HG03196 (cell line): ENCODE results near the gene PCSK5.

Experiments used
- ATAC-seq: cut with Tn5 transposase; IDR thresholded peaks from one replicate; pipeline ENCODE4 v1.9.1; 2021; ENCODE audit not compliant: unreplicated experiment

The PCSK5 gene

DNA sequence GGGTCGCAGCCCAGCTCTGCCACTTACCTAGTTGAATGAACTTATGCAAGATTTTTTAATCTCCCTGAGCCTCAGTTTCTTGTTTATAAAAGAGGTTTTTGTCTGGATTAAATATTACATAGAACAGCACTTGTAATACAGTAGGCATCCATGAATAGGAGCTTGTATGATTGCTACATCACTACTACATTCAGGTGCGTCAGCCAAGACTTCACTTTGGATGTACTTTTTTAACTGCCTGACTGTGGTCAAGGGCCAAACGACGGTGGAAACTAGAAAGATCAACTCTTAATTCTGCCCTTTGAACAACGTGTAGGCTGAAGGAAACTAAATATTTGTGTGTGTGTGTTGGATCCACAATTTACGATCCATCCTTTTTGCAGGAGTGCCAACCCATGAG, 330.9 kb downstream of the PCSK5 start:
- no peak for ATAC-seq

DNA sequence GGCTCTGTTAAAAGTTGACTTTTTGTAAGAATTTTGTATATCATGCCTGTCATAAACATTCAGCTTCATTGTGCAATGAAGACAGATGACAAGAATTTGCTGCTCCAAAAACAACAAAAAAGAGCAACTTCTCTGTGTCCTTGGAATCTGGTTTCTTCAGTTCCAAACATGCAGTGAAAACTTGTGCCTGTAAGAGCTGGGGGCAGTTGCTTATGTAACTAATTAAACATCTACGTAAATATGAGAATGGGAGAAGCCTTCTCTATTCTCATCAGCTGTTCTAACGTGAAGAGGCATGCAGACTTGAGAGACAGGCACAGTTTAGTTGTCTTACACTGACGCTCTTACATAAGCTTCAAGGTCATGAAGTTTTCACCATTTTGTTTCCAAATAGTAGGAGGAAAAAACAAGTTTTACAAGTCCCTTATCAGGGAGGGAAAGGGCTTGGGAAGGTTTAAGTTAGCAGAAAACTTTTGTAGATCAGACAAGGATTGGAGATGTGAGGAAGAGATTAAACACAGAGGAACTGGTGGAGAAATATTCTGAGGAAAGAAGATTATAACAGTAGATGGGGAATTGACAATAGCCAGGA, 333.4 kb downstream of the PCSK5 start:
- no peak for ATAC-seq

DNA sequence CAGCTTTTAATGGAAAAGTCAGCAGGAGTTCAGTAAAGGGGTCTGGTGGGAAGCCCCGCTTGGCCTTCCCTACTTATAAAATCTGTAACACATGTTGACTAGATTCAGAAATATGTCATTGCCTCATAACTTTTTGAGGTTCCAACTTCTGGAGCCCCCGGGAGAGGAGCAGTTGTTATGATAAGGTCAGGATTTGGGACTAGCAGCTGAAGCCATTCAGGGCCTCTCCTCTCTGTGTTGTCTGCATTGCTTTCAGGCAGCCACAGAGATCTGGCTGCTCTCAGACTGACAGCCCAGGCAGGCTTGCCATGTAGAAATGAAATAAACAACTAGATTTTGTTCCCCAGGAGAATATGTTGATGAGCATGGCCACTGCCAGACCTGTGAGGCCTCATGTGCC, 336.7 kb downstream of the PCSK5 start:
- ATAC-seq = no peak

DNA sequence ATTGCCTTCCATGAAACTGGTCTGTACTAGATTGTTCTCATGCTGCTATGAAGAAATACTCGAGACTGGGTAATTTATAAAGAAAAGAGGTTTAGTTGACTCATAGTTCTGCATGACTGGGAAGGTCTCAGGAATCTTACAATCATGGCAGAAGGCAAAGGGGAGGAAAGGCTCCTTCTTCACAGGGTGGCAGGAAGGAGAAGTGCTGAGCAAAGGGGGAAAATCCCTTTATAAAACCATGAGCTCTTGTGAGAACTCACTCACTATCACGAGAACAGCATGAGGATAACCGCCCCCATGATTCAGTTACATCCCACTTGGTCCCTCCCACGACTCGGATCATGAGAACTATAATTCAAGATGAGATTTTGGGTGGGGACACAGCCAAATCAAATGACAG, 340.5 kb downstream of the PCSK5 start:
- ATAC-seq = no peak

DNA sequence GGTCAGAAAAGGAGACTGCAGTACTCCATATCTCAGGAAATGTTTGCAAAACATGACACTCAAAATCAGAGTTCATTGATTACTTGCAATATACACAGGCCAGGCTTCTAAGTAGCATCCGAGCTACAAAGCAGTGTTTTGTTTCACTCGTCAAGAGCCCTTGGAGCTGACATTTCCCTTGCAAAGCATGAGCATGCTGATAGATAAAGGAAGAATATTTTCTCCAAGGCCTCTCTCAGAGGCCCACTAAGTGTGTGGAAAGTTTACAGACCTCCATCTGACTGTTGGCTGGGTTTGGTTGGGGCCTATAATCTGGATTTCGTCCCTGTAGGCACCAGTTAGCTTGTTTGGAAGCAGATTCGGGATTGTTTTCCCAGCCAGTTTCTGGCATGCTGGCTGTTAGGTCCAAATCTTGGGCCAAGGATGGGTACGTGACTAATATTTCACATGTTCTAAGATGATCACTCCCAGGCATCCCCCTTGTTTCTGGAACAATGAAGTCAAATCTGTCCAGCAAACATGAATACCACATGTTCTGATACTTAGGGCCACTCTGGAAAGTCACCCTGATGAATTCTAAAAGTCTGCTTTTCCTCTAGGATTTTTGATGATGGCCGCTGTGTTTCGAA, 342.5 kb downstream of the PCSK5 start:
- ATAC-seq = no peak

DNA sequence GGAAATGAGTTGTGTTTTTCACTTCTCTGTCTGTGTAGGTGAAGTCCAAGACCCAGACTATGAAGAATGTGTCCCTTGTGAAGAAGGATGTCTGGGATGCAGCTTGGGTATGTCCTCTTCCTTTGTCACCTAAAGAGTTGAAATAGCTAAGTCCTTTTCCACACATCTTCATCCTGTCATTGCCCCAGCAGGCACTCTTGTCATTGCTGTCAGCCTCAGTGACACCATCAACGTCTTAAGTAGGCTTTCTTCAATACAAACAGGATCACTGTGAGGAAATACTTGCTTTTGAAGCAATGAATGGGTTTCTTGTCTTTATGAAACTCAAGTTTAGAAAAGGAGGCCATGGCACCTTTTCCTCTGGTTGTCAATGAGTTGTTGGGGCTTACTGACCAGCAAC, 350.1 kb downstream of the PCSK5 start:
- ATAC-seq = no peak

DNA sequence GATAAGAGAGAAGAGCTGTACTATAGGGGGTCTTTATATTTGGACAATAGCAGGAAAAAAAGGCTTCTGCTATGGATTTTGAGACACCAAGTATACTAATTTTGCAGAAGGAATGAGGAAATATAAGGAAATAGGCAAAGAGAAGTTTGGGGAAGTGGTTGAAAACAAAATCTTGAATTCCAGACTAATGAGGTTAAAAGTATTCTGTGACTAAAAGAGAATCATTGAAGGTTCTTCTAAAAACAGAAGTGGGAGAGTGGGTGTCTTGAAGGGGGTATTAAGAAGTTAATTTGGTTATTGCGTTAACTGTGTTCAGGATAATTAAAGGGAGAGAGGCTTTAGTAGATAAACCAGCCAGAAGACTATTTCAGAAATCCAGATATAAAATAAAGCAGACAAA, 355.0 kb downstream of the PCSK5 start:
- ATAC-seq = no peak

DNA sequence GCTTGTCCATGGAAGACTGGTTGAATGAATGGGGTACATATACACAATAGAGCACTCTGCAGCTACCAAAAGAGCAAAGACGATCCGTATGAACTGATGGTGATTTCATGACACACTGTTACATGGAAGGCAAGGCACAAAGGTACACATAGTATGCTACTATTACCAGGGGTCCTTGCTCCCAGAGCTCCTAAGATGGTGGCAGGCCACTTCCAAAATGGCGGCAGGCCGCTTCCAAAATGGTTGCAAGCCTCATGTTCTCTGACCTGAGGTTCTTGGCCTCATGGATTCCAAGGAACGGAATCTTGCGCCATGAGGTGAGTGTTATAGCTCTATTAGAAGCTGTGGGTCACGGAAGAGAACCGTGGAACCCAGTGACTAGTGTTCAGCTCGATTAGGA, 356.2 kb downstream of the PCSK5 start:
- no peak for ATAC-seq

DNA sequence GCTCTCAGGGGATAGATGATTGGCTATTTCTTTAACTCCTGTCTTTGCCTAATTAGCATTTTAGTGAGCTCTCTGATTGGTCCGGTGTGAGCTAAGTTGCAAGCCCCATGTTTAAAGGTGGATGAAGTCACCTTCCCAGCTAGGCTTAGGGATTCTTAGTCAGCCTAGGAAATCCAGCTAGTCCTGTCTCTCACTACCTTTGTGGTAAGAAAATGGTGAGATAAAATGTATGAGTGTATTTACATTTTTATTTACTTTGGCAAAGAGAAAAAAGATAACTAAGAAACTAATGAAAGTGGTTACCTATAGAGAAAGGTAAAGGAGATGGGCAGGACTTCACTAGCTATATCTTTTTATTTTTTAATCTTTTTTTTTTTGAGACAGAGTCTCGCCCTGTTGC, 357.0 kb downstream of the PCSK5 start:
- no peak for ATAC-seq

DNA sequence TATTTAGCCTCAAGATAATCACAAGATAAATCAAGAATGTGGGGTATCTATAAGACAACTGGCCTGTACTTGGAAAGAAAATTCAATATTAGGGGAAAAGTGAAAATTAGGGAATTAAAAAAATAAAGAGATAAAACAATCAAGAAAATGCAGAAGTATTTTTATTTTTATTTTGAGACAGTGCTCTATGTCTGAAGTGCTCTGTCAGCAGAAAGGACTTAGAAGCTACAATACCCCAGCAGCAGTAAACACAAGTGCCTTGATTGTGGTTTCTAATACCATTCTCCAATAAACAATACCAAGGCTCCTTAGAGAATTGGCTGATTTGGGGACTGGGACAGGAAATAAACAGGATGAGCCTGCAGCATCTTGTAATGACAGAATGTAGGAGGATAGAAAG, 358.8 kb downstream of the PCSK5 start:
- ATAC-seq = no peak

DNA sequence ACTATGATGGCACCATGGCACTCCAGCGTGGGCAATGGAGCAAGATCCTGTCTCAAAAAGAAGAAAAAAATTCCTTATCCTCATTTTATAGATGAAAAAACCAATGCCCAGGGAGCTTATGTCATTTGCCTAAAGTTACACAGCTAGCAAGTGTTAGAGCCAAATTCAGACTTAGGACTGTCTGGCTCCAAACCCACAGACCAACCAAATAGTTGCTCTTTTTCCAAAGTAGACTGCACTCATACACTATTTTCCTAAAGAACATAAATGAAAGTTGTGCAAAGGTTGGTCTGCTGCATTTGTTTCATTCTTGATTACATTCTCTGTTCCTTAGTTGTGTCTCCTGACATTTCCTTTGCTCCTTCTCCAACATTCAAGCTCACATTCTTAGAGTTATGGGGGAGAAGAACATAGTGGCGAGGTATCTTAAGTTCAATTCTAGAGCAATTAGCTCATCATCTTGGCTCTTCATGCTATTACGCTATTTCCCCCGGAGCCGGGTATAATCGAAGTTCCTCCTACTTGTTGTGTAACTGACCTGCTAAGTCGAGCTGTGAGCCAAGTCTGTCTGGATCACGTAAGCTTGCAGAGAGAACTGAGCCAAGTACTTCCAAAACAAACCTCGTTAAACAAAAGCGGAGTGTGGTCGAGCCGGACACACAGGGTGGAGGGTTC, 365.4 kb downstream of the PCSK5 start:
- no peak for ATAC-seq

DNA sequence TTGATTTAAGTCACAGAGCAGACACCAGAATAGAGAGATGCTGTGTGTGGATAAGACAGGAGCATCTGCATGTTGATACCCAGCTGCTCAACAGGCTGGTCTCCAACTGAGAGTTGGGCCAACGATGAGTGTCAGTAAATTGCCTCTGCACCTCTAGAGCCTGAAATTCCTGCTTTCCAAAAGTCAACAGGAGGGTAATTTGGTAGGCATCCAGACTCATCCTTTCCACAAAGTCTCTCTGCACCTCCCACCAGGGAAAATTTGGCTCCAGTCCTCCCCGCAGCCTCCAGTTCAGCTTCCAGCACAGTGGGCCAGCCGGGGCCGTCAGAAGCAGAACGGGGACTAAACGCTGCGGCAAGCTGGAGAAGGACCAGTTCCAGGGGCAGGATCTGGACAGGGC, 366.8 kb downstream of the PCSK5 start:
- ATAC-seq = no peak

DNA sequence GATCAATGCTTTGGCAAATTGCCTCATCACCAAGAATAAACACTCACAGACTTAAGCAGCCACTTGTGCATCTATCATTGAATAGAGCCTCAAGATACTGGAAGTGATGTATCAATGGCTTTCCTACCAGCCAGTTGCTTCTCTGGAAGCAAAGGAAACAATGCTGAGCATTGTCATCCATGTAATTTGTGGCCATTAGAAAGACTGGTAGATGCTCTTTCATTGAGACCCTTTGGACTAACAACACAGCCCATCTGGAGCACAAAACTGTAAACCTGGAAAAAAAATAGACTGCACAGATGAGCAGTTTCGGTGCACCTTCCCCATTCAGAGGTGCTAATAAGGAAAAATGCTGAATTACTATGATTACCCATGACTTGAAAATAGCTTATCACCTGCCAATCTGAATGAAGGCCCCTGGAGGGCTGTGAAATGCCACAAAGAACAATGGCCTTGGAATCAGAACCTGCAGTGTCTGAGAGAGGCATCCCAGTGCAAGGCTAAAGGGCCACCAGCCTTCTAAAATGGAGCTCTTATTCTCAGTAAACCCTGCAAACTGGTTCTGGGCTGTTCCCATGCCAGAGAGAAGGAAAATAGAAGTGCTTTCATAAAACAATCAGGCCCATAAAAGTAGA, 376.3 kb downstream of the PCSK5 start:
- no peak for ATAC-seq

DNA sequence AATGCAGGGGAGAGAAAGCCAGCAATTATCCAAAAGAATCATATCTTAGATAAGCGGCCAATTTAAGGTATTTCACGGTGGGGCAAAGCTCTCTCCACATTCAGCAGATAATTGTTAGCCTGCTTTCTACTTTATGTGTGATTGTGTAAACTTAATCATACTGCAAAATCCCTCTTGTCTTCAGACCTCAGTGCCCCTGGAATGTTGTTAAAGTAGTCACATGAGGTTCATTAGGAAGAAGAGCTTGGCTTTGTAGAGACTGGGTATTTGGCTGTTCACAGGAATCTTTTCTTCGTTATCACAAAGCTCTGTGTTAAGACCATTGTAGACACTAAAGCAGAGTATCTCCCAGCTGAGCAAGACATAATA, 376.8 kb downstream of the PCSK5 start:
- ATAC-seq = no peak

DNA sequence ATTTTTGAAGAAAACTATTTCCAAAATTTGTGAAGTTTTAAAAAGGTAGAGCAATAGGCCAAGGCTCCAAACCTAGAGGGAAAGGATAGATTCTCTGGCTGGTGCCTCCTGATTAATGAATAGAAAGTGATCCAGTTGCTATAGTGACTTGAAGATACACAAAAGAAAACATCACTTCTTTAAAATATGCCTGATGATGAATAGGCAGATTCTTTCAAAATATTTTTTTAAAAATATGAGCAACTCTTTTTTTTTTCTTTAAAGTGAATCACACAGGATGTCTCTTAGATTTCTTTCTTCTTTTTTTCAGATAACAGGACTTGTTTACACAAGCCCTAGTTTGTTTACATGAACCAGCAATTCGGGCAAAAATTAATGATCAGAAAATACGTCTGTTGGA, 379.3 kb downstream of the PCSK5 start:
- no peak for ATAC-seq

DNA sequence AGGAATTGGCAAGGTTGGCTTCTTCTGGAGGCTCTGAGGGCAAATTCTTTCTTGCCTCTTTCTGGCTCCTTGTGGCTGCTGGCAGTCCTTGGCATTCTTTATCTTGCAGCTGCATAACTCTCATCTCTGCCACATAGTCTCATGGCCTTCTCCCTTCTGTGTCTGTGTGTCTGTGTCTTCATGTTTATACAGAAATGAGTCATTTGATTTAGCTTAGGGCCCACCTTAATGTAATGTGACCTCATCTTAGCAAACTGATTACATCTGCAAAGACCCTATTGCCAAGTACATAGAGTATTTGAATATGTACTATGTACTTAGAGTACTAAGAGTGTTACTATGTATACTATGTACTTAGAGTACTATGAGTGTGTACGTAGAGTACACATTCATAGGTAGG, 381.3 kb downstream of the PCSK5 start:
- ATAC-seq = no peak

DNA sequence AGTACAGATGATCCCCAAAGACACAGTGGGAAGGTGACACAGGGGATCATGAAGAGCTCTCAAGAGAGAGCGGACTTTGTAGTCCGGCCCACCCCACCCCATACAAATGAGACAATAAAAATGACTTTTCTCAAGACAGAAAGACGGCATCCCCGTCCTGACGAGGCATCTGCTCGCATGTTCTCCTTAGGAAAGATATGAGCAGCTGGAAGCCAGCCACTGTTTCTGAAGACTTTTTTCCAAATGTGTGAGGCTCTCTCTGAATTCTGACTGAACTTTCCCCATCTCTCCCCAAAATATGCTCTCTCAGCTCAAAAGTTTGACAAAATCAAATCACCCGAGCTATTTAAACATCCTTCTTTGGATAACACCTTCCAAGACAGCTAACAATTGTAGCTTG, 398.6 kb downstream of the PCSK5 start:
- ATAC-seq = no peak

DNA sequence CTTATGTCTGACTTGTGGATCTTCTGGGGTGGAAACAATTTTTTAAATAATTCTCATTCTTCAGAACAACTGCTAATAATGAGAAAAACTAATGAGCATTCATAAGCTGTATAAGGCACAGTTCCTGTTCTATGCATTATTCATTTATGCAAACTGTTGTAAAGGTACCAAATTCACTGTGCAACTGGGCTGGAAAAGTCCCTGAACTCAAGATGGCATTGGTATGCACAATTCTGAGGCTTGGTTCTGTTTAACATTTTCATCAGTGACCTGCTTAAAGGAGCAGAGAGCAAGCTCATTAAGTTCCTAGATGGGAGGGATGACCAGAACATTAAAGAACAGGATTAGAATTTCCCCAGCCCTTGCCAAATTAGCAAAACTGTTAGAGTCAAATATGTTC, 399.2 kb downstream of the PCSK5 start:
- ATAC-seq = no peak

DNA sequence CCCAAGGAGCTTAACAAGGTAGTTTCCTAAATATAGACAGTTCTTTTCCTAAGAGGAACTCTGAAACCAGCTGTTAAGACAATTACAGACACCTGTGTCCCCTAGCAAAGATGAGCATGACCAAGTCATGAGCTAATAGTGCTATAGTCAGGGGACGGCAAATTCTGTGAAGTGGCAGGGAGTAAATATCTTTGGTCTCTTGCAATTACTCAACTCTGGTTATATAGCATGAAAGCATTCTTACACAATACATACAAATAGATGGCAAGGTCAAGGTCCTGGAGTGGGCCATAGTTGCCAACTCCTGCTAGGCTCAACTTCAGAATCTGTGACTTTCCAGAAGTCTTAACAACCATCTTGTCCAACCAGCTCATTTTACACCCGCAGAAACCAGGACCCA, 400.1 kb downstream of the PCSK5 start:
- ATAC-seq = no peak

DNA sequence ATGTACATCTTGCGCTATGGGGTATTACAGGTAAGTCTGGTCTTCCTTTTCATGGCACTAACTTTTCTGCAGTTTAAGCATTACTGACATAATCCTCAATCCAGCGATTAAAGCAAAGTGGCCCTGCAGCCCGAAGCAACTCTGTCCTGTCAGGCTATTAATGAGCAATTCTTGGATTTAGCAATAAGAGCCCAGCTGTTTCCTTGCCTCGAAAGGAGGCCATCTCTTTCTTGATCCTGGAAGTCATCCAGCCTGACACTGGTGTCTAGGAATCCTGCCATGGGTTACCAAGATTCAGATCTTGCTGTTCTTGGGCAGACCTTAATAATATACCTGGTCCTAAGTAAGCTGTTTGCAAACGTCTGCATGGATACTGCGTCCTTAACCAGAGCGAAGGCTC, 401.8 kb downstream of the PCSK5 start:
- ATAC-seq = no peak

DNA sequence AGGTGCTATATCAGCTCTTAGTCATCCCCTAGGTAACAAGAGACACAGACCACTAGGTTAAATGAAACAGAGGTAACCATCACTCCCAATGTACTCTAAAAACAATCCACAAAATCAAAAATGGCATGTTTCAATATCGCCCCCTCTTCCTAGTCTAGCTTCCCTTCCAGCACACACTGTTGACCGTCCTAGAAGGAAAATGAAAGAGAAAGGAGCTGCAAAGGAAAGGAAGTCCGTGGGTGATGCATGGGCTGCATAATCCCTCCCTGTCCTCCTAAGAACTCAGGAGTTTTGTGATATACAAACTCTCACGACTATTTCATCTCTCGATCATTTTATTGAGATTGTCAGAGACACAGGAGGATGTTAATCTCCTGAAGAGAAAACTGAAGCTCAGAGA, 402.2 kb downstream of the PCSK5 start:
- no peak for ATAC-seq

DNA sequence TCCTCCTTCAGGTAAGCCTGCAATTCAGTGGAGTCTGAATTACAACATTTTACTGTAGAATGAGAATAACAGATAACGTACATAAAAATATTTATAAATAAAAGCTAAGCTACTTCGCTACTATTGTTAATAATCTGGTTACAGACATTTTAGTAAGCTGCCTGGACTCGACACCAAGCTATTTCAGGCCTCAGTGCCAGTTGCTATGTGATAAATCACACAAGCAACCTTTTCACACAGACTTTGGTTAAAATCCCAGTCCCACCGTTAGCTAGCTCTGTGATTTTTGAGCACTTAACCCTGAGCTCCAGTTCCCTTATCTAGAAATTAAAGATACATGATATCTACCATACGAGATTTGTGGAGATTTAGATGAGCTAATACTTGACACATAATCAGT, 403.8 kb downstream of the PCSK5 start:
- no peak for ATAC-seq
